Loucy (cell line): ENCODE results near the gene SLC6A11.

Source experiments
- H2AFZ ChIP-seq: fragments of 200-600 bp; sonication (generic); 2 replicates; pipeline ENCODE4 v1.6.0; 2016; ENCODE audit warnings: antibody characterized with exemption, mild to moderate bottlenecking, low read length, moderate library complexity
- H3F3A ChIP-seq: fragments of 200-600 bp; 2 replicates; pipeline ENCODE4 v1.6.0; 2016; ENCODE audit warnings: antibody characterized with exemption, low read depth, mild to moderate bottlenecking
- H3K27me3 ChIP-seq: fragments of 200-600 bp; sonication (generic); 2 replicates; pipeline ENCODE4 v1.6.1; 2014; ENCODE audit warnings: low read length, mild to moderate bottlenecking; ENCODE audit not compliant: insufficient read depth, poor library complexity, severe bottlenecking
- H3K36me3 ChIP-seq: fragments of 200-600 bp; sonication (generic); 2 replicates; pipeline ENCODE4 v1.6.1; 2016; ENCODE audit warnings: low read length; ENCODE audit not compliant: insufficient read depth
- H3K4me1 ChIP-seq: fragments of 200-600 bp; sonication (generic); 2 replicates; pipeline ENCODE4 v1.5.1; 2014; ENCODE audit warnings: low read length, mild to moderate bottlenecking; ENCODE audit not compliant: insufficient read depth, poor library complexity, severe bottlenecking
- H3K4me2 ChIP-seq: fragments of 200-600 bp; sonication (generic); 2 replicates; pipeline ENCODE4 v1.6.0; 2014; ENCODE audit warnings: antibody characterized with exemption, low read length, low read depth, mild to moderate bottlenecking; ENCODE audit not compliant: poor library complexity, severe bottlenecking
- H3K4me3 ChIP-seq: fragments of 200-600 bp; sonication (generic); 2 replicates; pipeline ENCODE4 v1.5.1; 2014; ENCODE audit warnings: low read length, mild to moderate bottlenecking, mixed read lengths; ENCODE audit not compliant: poor library complexity, severe bottlenecking
- H3K79me2 ChIP-seq: fragments of 200-600 bp; sonication (generic); 2 replicates; pipeline ENCODE4 v1.6.1; 2014; ENCODE audit warnings: low read length; ENCODE audit not compliant: insufficient read depth
- H3K9ac ChIP-seq: fragments of 200-600 bp; sonication (generic); 2 replicates; pipeline ENCODE4 v1.6.0; 2014; ENCODE audit warnings: mild to moderate bottlenecking, low read depth, low read length, moderate library complexity; ENCODE audit not compliant: poor library complexity, severe bottlenecking
- H3K9me2 ChIP-seq: fragments of 200-600 bp; sonication (generic); replicated peaks from 2 replicates; pipeline ENCODE4 v1.6.1; 2016; ENCODE audit warnings: low read depth, low read length, mixed read lengths
- H3K9me3 ChIP-seq: fragments of 200-600 bp; sonication (generic); 2 replicates; pipeline ENCODE4 v1.6.1; 2014; ENCODE audit warnings: mild to moderate bottlenecking, antibody characterized with exemption, low read length, low read depth; ENCODE audit not compliant: insufficient read depth
- H4K20me1 ChIP-seq: fragments of 200-600 bp; sonication (generic); 2 replicates; pipeline ENCODE4 v1.6.0; 2014; ENCODE audit warnings: antibody characterized with exemption, low read length, mild to moderate bottlenecking; ENCODE audit not compliant: insufficient read depth, poor library complexity, severe bottlenecking
- EZH2phosphoT487 ChIP-seq: fragments of 200-600 bp; IDR thresholded peaks from 2 replicates; pipeline ENCODE4 v1.6.1; 2018; ENCODE audit warnings: antibody characterized with exemption, mild to moderate bottlenecking, moderate library complexity, borderline replicate concordance
- TF ChIP-seq, protein P1 (sequence below): fragments of 200-600 bp; sonication (generic); conservative IDR thresholded peaks from 2 replicates; pipeline ENCODE4 v1.5.1; 2014; ENCODE audit warnings: mild to moderate bottlenecking, antibody characterized with exemption, low read length

Gene SLC6A11

DNA sequence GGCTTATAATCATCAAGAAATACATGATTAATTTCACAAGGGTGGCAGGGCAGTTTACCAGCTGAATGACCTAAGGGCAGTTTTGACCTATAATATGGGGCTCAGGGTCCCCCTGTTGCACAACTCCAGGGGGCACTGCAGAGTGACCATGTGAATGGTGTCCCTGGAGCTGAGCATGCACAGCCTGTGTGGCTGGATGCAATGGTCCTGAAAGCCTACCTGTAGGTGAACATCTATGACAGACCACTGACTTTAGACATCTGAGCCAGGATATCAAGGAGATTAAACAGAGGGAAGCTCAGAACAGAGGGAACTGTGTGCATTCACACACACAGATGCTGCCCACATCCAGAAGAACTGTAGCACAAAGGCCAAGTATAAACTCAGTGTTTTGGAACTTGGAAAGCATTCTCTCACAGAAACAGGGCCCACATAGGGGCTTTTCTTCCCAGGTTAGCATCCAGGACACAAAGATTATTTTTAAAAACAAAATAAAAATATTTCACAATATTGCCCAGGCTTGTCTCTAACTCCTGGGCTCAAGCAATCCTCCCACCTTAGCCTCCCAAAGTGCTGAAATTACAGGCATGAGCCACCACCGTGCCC, 7.8 kb upstream of the SLC6A11 start:
- no peaks in the 10 kb centered on the region for H4K20me1 ChIP-seq
- no peaks in the 10 kb centered on the region for H3K27me3 ChIP-seq
- H3K4me3 ChIP-seq = no peak overlapping the region
- H3K79me2 ChIP-seq = no peaks in the 10 kb centered on the region
- no peak overlapping the region for H3K9ac ChIP-seq
- no peak overlapping the region for H2AFZ ChIP-seq
- H3F3A ChIP-seq = no peaks in the 10 kb centered on the region
- H3K4me1 ChIP-seq = no peaks in the 10 kb centered on the region
- no peak for TF ChIP-seq EZH2phosphoT487
- TF ChIP-seq, protein P1, sequence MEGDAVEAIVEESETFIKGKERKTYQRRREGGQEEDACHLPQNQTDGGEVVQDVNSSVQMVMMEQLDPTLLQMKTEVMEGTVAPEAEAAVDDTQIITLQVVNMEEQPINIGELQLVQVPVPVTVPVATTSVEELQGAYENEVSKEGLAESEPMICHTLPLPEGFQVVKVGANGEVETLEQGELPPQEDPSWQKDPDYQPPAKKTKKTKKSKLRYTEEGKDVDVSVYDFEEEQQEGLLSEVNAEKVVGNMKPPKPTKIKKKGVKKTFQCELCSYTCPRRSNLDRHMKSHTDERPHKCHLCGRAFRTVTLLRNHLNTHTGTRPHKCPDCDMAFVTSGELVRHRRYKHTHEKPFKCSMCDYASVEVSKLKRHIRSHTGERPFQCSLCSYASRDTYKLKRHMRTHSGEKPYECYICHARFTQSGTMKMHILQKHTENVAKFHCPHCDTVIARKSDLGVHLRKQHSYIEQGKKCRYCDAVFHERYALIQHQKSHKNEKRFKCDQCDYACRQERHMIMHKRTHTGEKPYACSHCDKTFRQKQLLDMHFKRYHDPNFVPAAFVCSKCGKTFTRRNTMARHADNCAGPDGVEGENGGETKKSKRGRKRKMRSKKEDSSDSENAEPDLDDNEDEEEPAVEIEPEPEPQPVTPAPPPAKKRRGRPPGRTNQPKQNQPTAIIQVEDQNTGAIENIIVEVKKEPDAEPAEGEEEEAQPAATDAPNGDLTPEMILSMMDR = no peak
- no peaks in the 10 kb centered on the region for H3K9me2 ChIP-seq
- H3K36me3 ChIP-seq = no peaks in the 10 kb centered on the region
- no peaks in the 10 kb centered on the region for H3K9me3 ChIP-seq
- no peak overlapping the region for H3K4me2 ChIP-seq

DNA sequence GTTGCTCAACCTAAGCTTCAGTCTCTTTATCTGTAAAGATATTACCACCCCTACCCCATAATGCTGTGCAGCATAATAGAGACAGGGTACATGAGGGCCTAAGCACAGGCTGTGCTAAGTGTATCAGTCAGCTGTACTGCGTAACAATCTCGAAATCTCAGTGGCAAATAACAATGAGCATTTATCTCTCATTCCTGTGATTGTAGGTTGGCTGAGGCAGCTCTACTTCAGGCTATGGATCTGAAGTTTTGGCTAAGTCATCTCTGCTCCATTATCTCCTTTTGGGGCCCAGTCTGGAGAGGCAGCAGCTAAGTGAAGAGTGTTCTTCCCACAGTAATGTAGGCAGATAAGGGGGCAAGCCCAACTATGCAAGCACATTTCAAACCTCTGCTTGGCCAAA, 7.1 kb upstream of the SLC6A11 start:
- Histone ChIP-seq H3K9me3 (no peaks in the 10 kb centered on the region), H3K4me3 (no peak overlapping the region), H3K36me3 (no peaks in the 10 kb centered on the region), H2AFZ (no peak overlapping the region), H3K79me2 (no peaks in the 10 kb centered on the region), H3K4me2 (no peak overlapping the region), H3K9me2 (no peaks in the 10 kb centered on the region), H3K9ac (no peak overlapping the region), H4K20me1 (no peaks in the 10 kb centered on the region), H3F3A (no peaks in the 10 kb centered on the region), H3K27me3 (no peaks in the 10 kb centered on the region), H3K4me1 (no peaks in the 10 kb centered on the region)
- TF ChIP-seq EZH2phosphoT487 = no peak
- TF ChIP-seq, protein P1 = no peak

DNA sequence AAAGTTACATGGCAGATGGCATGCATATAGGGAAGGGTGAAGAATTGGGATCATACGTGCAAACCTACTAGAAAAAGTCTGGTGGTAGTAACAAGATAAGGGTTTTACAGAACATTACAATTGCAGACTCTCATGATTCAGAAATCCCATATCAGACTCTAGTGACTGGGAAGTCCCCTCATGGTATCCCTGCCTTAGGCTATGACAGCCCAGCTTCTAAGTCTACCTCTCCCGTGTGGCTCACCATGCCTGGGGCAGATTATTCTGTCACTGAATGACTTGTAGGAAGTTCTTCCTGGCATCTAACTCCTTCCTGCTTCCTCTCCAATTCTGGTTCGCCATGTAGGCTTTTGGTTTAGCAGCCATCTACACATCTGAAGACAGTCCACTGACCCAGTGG, 5.7 kb upstream of the SLC6A11 start:
- no peaks in the 10 kb centered on the region for H3K27me3 ChIP-seq
- no peak overlapping the region for H2AFZ ChIP-seq
- no peaks in the 10 kb centered on the region for H3K9me2 ChIP-seq
- TF ChIP-seq, protein P1 = no peak
- no peak for TF ChIP-seq EZH2phosphoT487
- H3K9ac ChIP-seq = no peak overlapping the region
- no peak overlapping the region for H3K4me2 ChIP-seq
- H3K36me3 ChIP-seq = no peaks in the 10 kb centered on the region
- H3K9me3 ChIP-seq = no peaks in the 10 kb centered on the region; the same call in 1 of the 2 replicates
- H3K79me2 ChIP-seq = no peaks in the 10 kb centered on the region
- no peaks in the 10 kb centered on the region for H4K20me1 ChIP-seq
- no peaks in the 10 kb centered on the region for H3F3A ChIP-seq
- no peaks in the 10 kb centered on the region for H3K4me1 ChIP-seq
- H3K4me3 ChIP-seq = no peak overlapping the region
